H1 (cell line): Measurements from ENCODE around the gene PRG2. TPM values are rescaled to one million over a fixed set of nuclear protein-coding genes. Genes with fewer than 3 reads are reported as not detected.

Source experiments
- EZH2 ChIP-seq: fragments of 200-600 bp; sonication (generic); IDR thresholded peaks from 2 replicates; pipeline ENCODE4 v1.7.1; 2012; ENCODE audit warnings: low read depth, mild to moderate bottlenecking, moderate library complexity, low read length, inconsistent platforms; ENCODE audit not compliant: severe bottlenecking
- SIRT6 ChIP-seq: IDR thresholded peaks from one replicate; pipeline ENCODE4 v1.7.1; 2012; ENCODE audit warnings: low read length, inconsistent platforms
- polyA plus RNA-seq, 7 experiments: library from polyadenylated mRNA; depleted of rRNA in 3 of 7; stranded (reverse) in 5 of 7; unstranded in 2 of 7; fragments of >200 nt in 5 of 7; fragments of 200-250 nt in 2 of 7; gene quantifications; 1 replicate in 5 of 7; 2 replicates in 1 of 7; 4 replicates in 1 of 7; pipeline versions ENCODE4 v1.2.1 to v1.2.3, GENCODE V29; 2011 to 2013; ENCODE audit warnings: missing spikeins in 2 of 7, mixed read lengths in 2 of 7
- total RNA-seq: library from RNA; stranded (reverse); fragmentation: NEBNext Ultra II Directional; extraction: Animal tissue kit (Norgen Biotek cat#: 25700); gene quantifications from 2 replicates; pipeline ENCODE4 v1.2.1, GENCODE V29; 2021
- TF ChIP-seq, protein P1 (sequence below): IDR thresholded peaks from 2 replicates; pipeline ENCODE4 v1.6.1; 2011; ENCODE audit warnings: low read depth, mild to moderate bottlenecking, low read length; ENCODE audit not compliant: insufficient read depth

PRG2 gene
- total and polyA plus RNA-seq, 2 of the 8 experiments (the other 6 are each of a cell fraction or from before 2014, with no cell fraction given) = 0.32 TPM; not detected in 1

DNA sequence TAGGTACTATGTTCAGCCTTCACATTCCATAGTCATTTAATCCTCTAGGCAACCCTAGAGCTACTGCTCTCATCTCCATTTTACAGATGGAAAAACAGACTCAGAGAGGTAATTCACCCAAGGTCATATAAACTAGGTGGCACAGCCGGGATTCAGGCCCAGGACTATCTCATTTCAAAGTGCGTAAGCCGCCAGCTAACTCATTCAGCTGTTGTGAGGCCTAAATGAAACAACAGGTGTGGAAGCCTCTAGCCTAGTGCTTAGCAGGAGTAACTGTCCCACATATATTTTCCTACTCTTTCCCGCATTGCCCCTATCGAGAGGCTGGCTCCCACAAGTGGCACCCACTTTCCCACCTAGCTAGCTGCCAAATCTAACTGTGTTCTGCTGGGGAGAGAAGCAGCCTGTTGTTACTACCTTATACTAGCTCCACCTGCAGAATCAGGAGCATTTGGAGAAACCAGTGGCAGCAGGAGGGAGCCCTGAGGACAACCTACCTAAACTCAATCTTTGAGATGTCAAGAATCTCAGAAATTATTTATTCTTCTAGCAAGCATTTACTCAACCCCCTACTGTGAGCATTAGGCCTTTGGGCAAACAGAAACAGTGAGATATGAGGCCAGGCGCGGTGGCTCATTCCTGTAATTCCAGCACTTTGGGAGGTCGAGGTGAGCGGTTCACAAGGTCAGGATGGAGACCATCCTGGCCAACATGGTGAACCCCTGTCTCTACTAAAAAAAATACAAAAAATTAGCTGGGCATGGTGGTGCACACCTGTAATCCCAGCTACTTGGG is 30.4 kb downstream of the PRG2 start (continued):
- TF ChIP-seq SIRT6 (no peak), EZH2 (no peak)
- TF ChIP-seq, protein P1, sequence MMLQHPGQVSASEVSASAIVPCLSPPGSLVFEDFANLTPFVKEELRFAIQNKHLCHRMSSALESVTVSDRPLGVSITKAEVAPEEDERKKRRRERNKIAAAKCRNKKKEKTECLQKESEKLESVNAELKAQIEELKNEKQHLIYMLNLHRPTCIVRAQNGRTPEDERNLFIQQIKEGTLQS = no peak
